AG04450 (cell line): ENCODE measurements around the gene SLF1. TPM values are rescaled to one million over a fixed set of nuclear protein-coding genes. Genes with fewer than 3 reads are reported as not detected.

Experiments
- CTCF ChIA-PET: fragments of 300-600, 350-600 bp; formaldehyde crosslinking; extraction: SDS; loops from one replicate; lab custom pipeline; 2022; ENCODE audit warnings: antibody characterized with exemption, inconsistent platforms; lab: Charles Lee
- POLR2A ChIA-PET: fragments of 350-600 bp; formaldehyde crosslinking; extraction: SDS; loops from one replicate; lab custom pipeline; 2021; ENCODE audit warnings: antibody characterized with exemption, inconsistent platforms; lab: Yijun Ruan, JAX
- DNase-seq: peaks from one replicate; pipeline ENCODE4 v3.0.0-alpha.2; 2011; ENCODE audit warnings: low read depth, low spot score
- H3K27ac ChIP-seq: one replicate; pipeline ENCODE4 v1.5.1; 2012; ENCODE audit warnings: low read depth, low read length, control low read depth
- H3K27me3 ChIP-seq: one replicate; pipeline ENCODE4 v1.6.0; 2012; ENCODE audit warnings: low read length; ENCODE audit not compliant: control insufficient read depth, insufficient read depth
- H3K4me3 ChIP-seq: 2 replicates; pipeline ENCODE4 v1.5.1; 2011; ENCODE audit warnings: mild to moderate bottlenecking, low read depth, low read length, control low read depth
- H3K9me3 ChIP-seq: 2 replicates; pipeline ENCODE4 v1.5.1; 2012; ENCODE audit warnings: low read length; ENCODE audit not compliant: control insufficient read depth, insufficient read depth
- polyA plus RNA-seq: library from polyadenylated mRNA; depleted of rRNA; stranded (reverse); fragments of >200 nt; gene quantifications from 2 replicates; pipeline ENCODE4 v1.2.3, GENCODE V29; 2011
- TF ChIP-seq, protein P1 (sequence below): IDR thresholded peaks from 2 replicates; pipeline ENCODE4 v1.5.1; 2011; ENCODE audit warnings: low read depth, low read length, control low read depth, inconsistent platforms

Gene SLF1
- polyA plus RNA-seq, 1 experiment: 3.6 TPM

DNA sequence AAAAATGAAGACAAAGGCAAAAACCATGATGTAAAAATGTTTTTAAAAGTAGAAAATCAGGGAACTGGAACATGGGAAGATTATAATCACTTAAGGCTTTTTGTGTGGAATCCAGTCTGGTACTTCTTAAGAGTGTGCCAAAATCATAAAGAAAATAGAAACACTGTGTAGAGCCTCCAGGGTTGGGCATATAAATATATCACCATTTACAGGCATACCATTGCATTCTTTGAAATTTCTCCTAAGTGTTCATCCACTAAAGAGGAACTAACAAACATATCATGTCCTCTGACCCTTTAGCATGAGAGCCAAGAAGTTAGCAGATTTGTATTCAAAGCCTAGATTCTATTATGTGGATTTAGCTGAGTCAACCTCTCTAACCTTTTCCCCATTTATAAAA, 93.3 kb downstream of the SLF1 start:
- H3K27ac ChIP-seq: no peak overlapping the region
- ChIA-PET POLR2A (no interaction called here), CTCF (interaction anchor here (0.6 kb wide), 1 partner anchor 207 kb away, joined by 3 read pairs; no protein-coding TSS in a partner anchor)
- H3K9me3 ChIP-seq: no peaks in the 10 kb centered on the region
- TF ChIP-seq, protein P1, sequence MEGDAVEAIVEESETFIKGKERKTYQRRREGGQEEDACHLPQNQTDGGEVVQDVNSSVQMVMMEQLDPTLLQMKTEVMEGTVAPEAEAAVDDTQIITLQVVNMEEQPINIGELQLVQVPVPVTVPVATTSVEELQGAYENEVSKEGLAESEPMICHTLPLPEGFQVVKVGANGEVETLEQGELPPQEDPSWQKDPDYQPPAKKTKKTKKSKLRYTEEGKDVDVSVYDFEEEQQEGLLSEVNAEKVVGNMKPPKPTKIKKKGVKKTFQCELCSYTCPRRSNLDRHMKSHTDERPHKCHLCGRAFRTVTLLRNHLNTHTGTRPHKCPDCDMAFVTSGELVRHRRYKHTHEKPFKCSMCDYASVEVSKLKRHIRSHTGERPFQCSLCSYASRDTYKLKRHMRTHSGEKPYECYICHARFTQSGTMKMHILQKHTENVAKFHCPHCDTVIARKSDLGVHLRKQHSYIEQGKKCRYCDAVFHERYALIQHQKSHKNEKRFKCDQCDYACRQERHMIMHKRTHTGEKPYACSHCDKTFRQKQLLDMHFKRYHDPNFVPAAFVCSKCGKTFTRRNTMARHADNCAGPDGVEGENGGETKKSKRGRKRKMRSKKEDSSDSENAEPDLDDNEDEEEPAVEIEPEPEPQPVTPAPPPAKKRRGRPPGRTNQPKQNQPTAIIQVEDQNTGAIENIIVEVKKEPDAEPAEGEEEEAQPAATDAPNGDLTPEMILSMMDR: no peak
- no peaks in the 10 kb centered on the region for H3K27me3 ChIP-seq
- no peak for DNase-seq
- no peak overlapping the region for H3K4me3 ChIP-seq

DNA sequence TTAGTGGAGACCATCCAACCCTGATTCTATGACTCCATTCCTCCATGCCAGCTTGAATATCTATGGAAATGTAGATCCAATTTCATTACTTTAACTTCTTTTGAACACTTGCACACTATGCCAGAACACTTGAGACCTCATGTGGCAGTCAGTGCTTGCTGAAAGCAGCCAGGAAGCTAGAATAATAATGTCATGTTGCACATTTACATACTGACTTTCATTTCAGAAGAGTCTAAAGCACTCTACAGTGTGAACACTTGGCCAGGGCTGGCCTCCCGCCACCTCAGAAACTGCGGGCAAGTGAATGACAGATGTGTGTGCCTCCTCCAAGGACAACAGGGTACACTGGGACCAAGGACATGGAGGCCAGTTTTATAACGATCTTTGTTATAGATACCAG, 97.3 kb downstream of the SLF1 start:
- Histone ChIP-seq H3K4me3 (no peak overlapping the region), H3K27me3 (no peaks in the 10 kb centered on the region), H3K27ac (no peak overlapping the region), H3K9me3 (no peaks in the 10 kb centered on the region)
- TF ChIP-seq, protein P1: no peak
- DNase-seq: no peak
- POLR2A ChIA-PET: no interaction called here
- CTCF ChIA-PET: interaction anchor here (1.2 kb wide), 1 partner anchor 22 kb away, joined by 3 read pairs; no protein-coding TSS in a partner anchor

DNA sequence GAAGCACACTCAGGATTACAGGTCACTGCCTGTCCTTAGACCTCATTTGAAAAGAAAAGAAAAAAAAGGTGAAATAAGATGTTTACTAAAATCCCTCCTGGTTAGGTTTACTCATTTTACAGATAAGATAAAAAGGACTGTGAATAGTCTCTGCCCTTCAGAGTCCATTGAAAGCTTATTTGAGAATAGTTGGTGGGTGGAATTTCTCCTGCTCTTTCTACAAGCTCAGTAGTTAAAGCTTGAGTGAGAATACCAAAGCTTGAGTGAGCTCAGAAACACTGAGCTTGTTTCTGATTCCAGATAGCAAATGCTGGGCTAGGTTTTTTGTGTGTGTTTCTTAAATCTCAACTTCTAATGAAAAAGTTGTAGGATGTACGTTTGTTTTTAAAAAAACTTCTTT, 106.7 kb downstream of the SLF1 start:
- CTCF ChIA-PET: interaction anchor here (1.4 kb wide), 1 partner anchor 13 kb away, joined by 7 read pairs; no protein-coding TSS in a partner anchor
- TF ChIP-seq, protein P1: no peak
- no peak overlapping the region for H3K27ac ChIP-seq
- POLR2A ChIA-PET: no interaction called here
- no peaks in the 10 kb centered on the region for H3K9me3 ChIP-seq
- DNase-seq: no peak
- no peaks in the 10 kb centered on the region for H3K27me3 ChIP-seq
- H3K4me3 ChIP-seq: no peak overlapping the region

DNA sequence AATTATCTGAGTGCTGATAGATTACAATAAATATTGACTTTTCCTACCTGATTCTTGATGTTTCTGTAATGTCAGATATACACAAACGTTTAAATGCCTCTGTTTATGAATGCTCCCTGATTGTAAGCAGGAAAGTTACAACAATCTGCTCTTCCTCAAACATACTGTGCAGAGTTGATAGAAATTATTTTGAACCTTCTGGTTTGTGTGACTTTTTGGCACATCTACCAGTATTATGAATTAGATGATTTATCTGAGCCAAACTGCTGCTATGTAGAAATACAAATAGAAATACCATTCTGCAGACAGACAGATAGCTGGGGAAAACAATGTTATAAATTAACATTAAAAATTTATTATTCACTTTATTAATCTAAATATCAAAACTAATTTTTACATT, 113.0 kb downstream of the SLF1 start:
- Histone ChIP-seq H3K27ac (no peak overlapping the region), H3K27me3 (no peaks in the 10 kb centered on the region), H3K4me3 (no peak overlapping the region), H3K9me3 (no peaks in the 10 kb centered on the region)
- DNase-seq: no peak
- TF ChIP-seq, protein P1: no peak
- ChIA-PET CTCF (no interaction called here), POLR2A (no interaction called here)

DNA sequence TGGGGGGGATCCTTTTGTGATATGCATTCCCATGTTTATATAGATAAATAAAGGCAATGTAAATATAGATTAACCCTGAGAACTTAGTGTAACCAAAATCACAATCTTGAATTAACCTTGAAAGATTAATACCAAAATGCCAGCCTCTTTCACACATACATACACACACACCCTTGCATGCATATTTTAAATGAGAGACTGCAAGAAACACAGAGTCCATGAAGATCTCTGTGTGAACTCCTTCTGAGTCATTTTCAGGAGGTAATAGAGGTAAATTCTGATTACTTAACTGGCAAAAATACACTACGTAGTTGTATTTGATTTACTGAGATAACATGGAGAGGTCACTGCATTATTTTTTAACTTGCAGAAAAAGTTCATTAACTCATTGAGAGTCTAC, 118.0 kb downstream of the SLF1 start:
- no peaks in the 10 kb centered on the region for H3K27me3 ChIP-seq
- CTCF ChIA-PET: interaction anchor here (0.8 to 2.8 kb wide), 6 partner anchors 12 to 425 kb away, joined by 4 to 53 read pairs (median 10); no protein-coding TSS in a partner anchor
- no peak overlapping the region for H3K27ac ChIP-seq
- no peak for DNase-seq
- H3K9me3 ChIP-seq: no peaks in the 10 kb centered on the region
- TF ChIP-seq, protein P1: no peak
- no peak overlapping the region for H3K4me3 ChIP-seq
- POLR2A ChIA-PET: no interaction called here
